HG02938 (cell line): Measurements from ENCODE around the gene S100A11.

Source experiments
- ATAC-seq: cut with Tn5 transposase; IDR thresholded peaks from one replicate; pipeline ENCODE4 v1.9.1; 2021; ENCODE audit warnings: mild to moderate bottlenecking, moderate library complexity; ENCODE audit not compliant: unreplicated experiment

S100A11 gene

GRCh38 chr1:152003846-152004442, 32.9 kb downstream of the S100A11 start:
- ATAC-seq: no peak

GRCh38 chr1:152002960-152003359, 33.8 kb downstream of the S100A11 start:
- no peak for ATAC-seq

- no peak for ATAC-seq
Measured at GRCh38 chr1:152001631-152002584, 34.9 kb downstream of the S100A11 start.

- no peak for ATAC-seq
Measured at GRCh38 chr1:152000964-152001630, 35.7 kb downstream of the S100A11 start.

GRCh38 chr1:151998611-151999362, 38.0 kb downstream of the S100A11 start:
- no peak for ATAC-seq

- ATAC-seq: no peak
Measured at GRCh38 chr1:151997284-151997570, 39.6 kb downstream of the S100A11 start.

- no peak for ATAC-seq
Measured at GRCh38 chr1:151995774-151996173, 41.0 kb downstream of the S100A11 start.

- ATAC-seq: no peak
Measured at GRCh38 chr1:151994956-151995355, 41.8 kb downstream of the S100A11 start.

- no peak for ATAC-seq
Measured at GRCh38 chr1:151993734-151994496, 42.9 kb downstream of the S100A11 start, which contains the start of gene S100A10. Gene S100A10, minus strand, starts transcription at chr1:151993859. Its CDS starts 7,629 bp downstream, at chr1:151986230.

GRCh38 chr1:151993084-151993733, 43.6 kb downstream of the S100A11 start:
- ATAC-seq: no peak

- ATAC-seq: no peak
Measured at GRCh38 chr1:151992303-151993083, 44.3 kb downstream of the S100A11 start.

- ATAC-seq: no peak
Measured at GRCh38 chr1:151991663-151992302, 45.0 kb downstream of the S100A11 start.

- no peak for ATAC-seq
Measured at GRCh38 chr1:151990856-151991198, 46.0 kb downstream of the S100A11 start.

GRCh38 chr1:151990058-151990855, 46.5 kb downstream of the S100A11 start:
- no peak for ATAC-seq

GRCh38 chr1:151989211-151989862, 47.5 kb downstream of the S100A11 start:
- no peak for ATAC-seq

GRCh38 chr1:151988405-151988923, 48.3 kb downstream of the S100A11 start:
- ATAC-seq: no peak
